Measurements from ENCODE around the gene ZBTB40. TPM values are rescaled to one million over a fixed set of nuclear protein-coding genes. Genes with fewer than 3 reads are reported as not detected.

The ZBTB40 gene
- total and polyA plus RNA-seq, 9 donors, result 8.3 to 26.0 (median 19.1) TPM

- DNase-seq, result no peak
- 72 to 82% (median 73%) methylated on average over 6 of the region's 6 CpGs for WGBS, 3 donors
- H3K27me3 ChIP-seq, result no peaks in the 10 kb centered on the region
- H3K4me3 ChIP-seq, result no peak overlapping the region
- TF ChIP-seq EP300 (IDR thresholded peaks at IDR 0.05) (no peak), CTCF (IDR thresholded peaks at IDR 0.05) (no peak), POLR2A (IDR thresholded peaks at IDR 0.05) (no peak)
- no peaks in the 10 kb centered on the region for H3K36me3 ChIP-seq
- H3K27ac ChIP-seq, result no peak overlapping the region
- intact Hi-C loops (cut with DNase I), result no loop called here
- no peaks in the 10 kb centered on the region for H3K9me3 ChIP-seq
- H3K4me1 ChIP-seq (ENCODE audit: insufficient read depth), result no peaks in the 10 kb centered on the region
Measured at GRCh38 chr1:22543679-22544078, 92.0 kb downstream of the ZBTB40 start.

GRCh38 chr1:22544606-22545005 is 93.0 kb downstream of the ZBTB40 start:
- H3K9me3 ChIP-seq, result no peaks in the 10 kb centered on the region
- no peak for DNase-seq
- H3K27ac ChIP-seq, result no peak overlapping the region
- no peaks in the 10 kb centered on the region for H3K4me1 ChIP-seq (ENCODE audit: insufficient read depth)
- TF ChIP-seq EP300 (IDR thresholded peaks at IDR 0.05) (no peak), CTCF (IDR thresholded peaks at IDR 0.05) (no peak), POLR2A (IDR thresholded peaks at IDR 0.05) (no peak)
- H3K36me3 ChIP-seq, result no peaks in the 10 kb centered on the region
- WGBS, 3 donors, result 83 to 89% (median 86%) methylated on average over 12 of the region's 12 CpGs
- no peak overlapping the region for H3K4me3 ChIP-seq
- intact Hi-C loops (cut with DNase I), result no loop called here
- H3K27me3 ChIP-seq, result no peaks in the 10 kb centered on the region

GRCh38 chr1:22545141-22545540 is 93.5 kb downstream of the ZBTB40 start:
- WGBS, 3 donors, result 37 to 38% (median 38%) methylated on average over 13 of the region's 13 CpGs
- H3K27me3 ChIP-seq, result no peaks in the 10 kb centered on the region

GRCh38 chr1:22547186-22547817 is 95.7 kb downstream of the ZBTB40 start:
- no peaks in the 10 kb centered on the region for H3K9me3 ChIP-seq
- intact Hi-C loops (cut with DNase I), result no loop called here
- H3K27ac ChIP-seq, result no peak overlapping the region
- H3K36me3 ChIP-seq, result no peaks in the 10 kb centered on the region
- WGBS, 3 donors, result 66 to 78% (median 66%) methylated on average over 6 of the region's 6 CpGs
- H3K4me1 ChIP-seq (ENCODE audit: insufficient read depth), result no peaks in the 10 kb centered on the region
- no peak for DNase-seq
- TF ChIP-seq CTCF (IDR thresholded peaks at IDR 0.05), result no peak
- no peak for TF ChIP-seq EP300 (IDR thresholded peaks at IDR 0.05)
- no peak for TF ChIP-seq POLR2A (IDR thresholded peaks at IDR 0.05)
- H3K4me3 ChIP-seq, result no peak overlapping the region
- H3K27me3 ChIP-seq, result no peaks in the 10 kb centered on the region

More at GRCh38 chr1:22545141-22545540, 93.5 kb downstream of the ZBTB40 start:
- Histone ChIP-seq H3K9me3 (no peaks in the 10 kb centered on the region), H3K4me3 (no peak overlapping the region), H3K27ac (no peak overlapping the region), H3K36me3 (no peaks in the 10 kb centered on the region), H3K4me1 (ENCODE audit: insufficient read depth) (no peaks in the 10 kb centered on the region)
- intact Hi-C loops (cut with DNase I), result no loop called here
- DNase-seq, result no peak
- no peak for TF ChIP-seq EP300 (IDR thresholded peaks at IDR 0.05)

DNA sequence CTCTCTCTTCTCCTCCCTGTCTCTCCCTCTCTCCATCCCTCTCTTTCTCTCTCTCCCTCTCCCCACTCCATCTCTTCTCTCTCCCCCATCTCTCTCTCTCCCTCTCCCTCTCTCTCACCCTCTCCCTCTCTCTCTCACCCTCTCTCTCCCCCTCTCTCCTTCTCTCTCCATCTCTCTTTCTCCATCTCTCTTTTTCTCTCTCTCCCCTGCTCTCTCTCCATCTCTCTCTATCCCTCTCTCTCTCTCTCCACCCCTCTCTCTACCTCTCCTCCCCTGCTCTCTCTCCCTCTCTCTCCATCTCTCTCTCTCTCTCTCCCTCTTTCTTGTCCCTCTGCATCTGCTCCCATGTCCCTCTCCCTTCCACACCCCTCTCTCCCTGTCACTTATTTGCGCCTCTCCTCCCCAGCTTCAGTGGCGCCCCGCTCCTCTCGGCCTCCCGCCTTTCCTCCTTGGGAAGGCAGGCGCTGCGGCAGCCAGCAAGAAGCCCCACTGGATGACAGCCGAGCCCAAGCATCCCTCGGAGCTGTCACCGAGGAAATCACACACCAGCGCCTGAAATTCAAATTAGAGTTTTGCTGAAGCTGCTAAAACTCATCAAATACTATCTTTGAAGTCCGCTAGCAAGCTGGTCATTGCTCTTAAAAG is 96.3 kb downstream of the ZBTB40 start:
- TF ChIP-seq EP300 (IDR thresholded peaks at IDR 0.05), result no peak
- TF ChIP-seq POLR2A (IDR thresholded peaks at IDR 0.05), result no peak
- H3K27ac ChIP-seq, result no peak overlapping the region
- WGBS, 3 donors, result 18 to 27% (median 21%) methylated on average over 12 of the region's 12 CpGs
- no peak for DNase-seq
- H3K9me3 ChIP-seq, result no peaks in the 10 kb centered on the region
- no peaks in the 10 kb centered on the region for H3K36me3 ChIP-seq
- intact Hi-C loops (cut with DNase I), result no loop called here
- no peaks in the 10 kb centered on the region for H3K27me3 ChIP-seq
- H3K4me3 ChIP-seq, result no peak overlapping the region
- no peaks in the 10 kb centered on the region for H3K4me1 ChIP-seq (ENCODE audit: insufficient read depth)

Measured in ovary (tissue), 9 donors.